OCI-LY7 (cell line): ENCODE results near the gene TBX15. TPM values are rescaled to one million over a fixed set of nuclear protein-coding genes. Genes with fewer than 3 reads are reported as not detected.

Experiments
- BruUV-seq: library from RNA; stranded (reverse); fragments of 400-500 nt; replicated peaks from 2 replicates; lab custom pipeline; 2021; lab: Mats Ljungman, UMichigan
- CTCF ChIA-PET: fragments of 300-600 bp; sonication (Branson Sonifier 250); formaldehyde crosslinking; loops from one replicate; lab custom pipeline; 2022; ENCODE audit warnings: antibody characterized with exemption; ENCODE audit not compliant: unreplicated experiment; lab: Charles Lee
- POLR2A ChIA-PET: fragments of 300-600 bp; sonication (Branson Sonifier 250); formaldehyde crosslinking; loops from one replicate; lab custom pipeline; 2022; ENCODE audit warnings: antibody characterized with exemption; lab: Charles Lee
- DNase-seq: peaks from one replicate; pipeline ENCODE4 v3.0.0-alpha.2; 2015; ENCODE audit warnings: low spot score
- H2AFZ ChIP-seq: fragments of 200-600 bp; sonication (generic), shearing (Covaris generic); 2 replicates; pipeline ENCODE4 v1.6.1; 2014; ENCODE audit warnings: mild to moderate bottlenecking, antibody characterized with exemption, low read length, moderate library complexity
- H3K27ac ChIP-seq: fragments of 200-600 bp; sonication (generic); 2 replicates; pipeline ENCODE4 v1.5.1; 2014; ENCODE audit warnings: mixed run types, low read depth, mild to moderate bottlenecking, moderate library complexity, low read length, inconsistent platforms; ENCODE audit not compliant: poor library complexity, severe bottlenecking
- H3K36me3 ChIP-seq: fragments of 200-600 bp; sonication (generic); 2 replicates; pipeline ENCODE4 v1.6.1; 2014; ENCODE audit warnings: mild to moderate bottlenecking, antibody characterized with exemption, low read length, moderate library complexity, mixed read lengths; ENCODE audit not compliant: insufficient read depth
- H3K4me1 ChIP-seq: fragments of 200-600 bp; sonication (generic); 2 replicates; pipeline ENCODE4 v1.5.1; 2014; ENCODE audit warnings: mild to moderate bottlenecking, low read length; ENCODE audit not compliant: insufficient read depth, poor library complexity, severe bottlenecking
- H3K4me2 ChIP-seq: fragments of 200-600 bp; sonication (generic); 2 replicates; pipeline ENCODE4 v1.6.1; 2014; ENCODE audit warnings: mild to moderate bottlenecking, low read length
- H3K4me3 ChIP-seq: fragments of 200-600 bp; sonication (generic); 2 replicates; pipeline ENCODE4 v1.5.1; 2014; ENCODE audit warnings: mild to moderate bottlenecking, low read depth, low read length; ENCODE audit not compliant: poor library complexity, severe bottlenecking
- H3K79me2 ChIP-seq: fragments of 200-600 bp; sonication (generic); 2 replicates; pipeline ENCODE4 v1.6.1; 2016; ENCODE audit warnings: low read depth, mild to moderate bottlenecking, low read length, moderate library complexity, mixed read lengths; ENCODE audit not compliant: insufficient read depth
- H3K9me2 ChIP-seq: fragments of 200-600 bp; sonication (generic); 2 replicates; pipeline ENCODE4 v1.6.1; 2016; ENCODE audit warnings: mild to moderate bottlenecking, low read length, mixed read lengths; ENCODE audit not compliant: insufficient read depth
- H3K9me3 ChIP-seq: fragments of 200-600 bp; sonication (generic); 2 replicates; pipeline ENCODE4 v1.6.1; 2014; ENCODE audit warnings: mild to moderate bottlenecking, mixed run types, low read length, mixed read lengths
- H4K20me1 ChIP-seq: fragments of 200-600 bp; sonication (generic); 2 replicates; pipeline ENCODE4 v1.6.1; 2014; ENCODE audit warnings: mild to moderate bottlenecking, antibody characterized with exemption, low read length, moderate library complexity, mixed read lengths; ENCODE audit not compliant: insufficient read depth
- CTCF ChIP-seq: fragments of 200-600 bp; sonication (generic); conservative IDR thresholded peaks from 2 replicates; pipeline ENCODE4 v1.5.1; 2014; ENCODE audit warnings: mild to moderate bottlenecking, antibody characterized with exemption, low read length, moderate library complexity, mixed read lengths
- EZH2phosphoT487 ChIP-seq: fragments of 200-600 bp; sonication (generic); IDR thresholded peaks from 2 replicates; pipeline ENCODE4 v1.6.1; 2018; ENCODE audit warnings: low read depth, borderline replicate concordance, mild to moderate bottlenecking, mixed run types, antibody characterized with exemption, low read length, moderate library complexity, mixed read lengths
- intact Hi-C: fragments of 100-400 bp; cut with micrococcal nuclease; formaldehyde crosslinking; loops from one replicate; pipeline ENCODE4 v1.10.0; 2022; ENCODE audit not compliant: unreplicated experiment
- total RNA-seq, 2 experiments: library from RNA; depleted of rRNA in 1 of 2; stranded (reverse); fragments of >200 nt in 1 of 2; shearing (Covaris generic) in 1 of 2; gene quantifications; 2 replicates each; pipeline ENCODE4 v1.2.3, GENCODE V29; 2014 to 2022

The TBX15 gene
- total RNA-seq, 2 experiments from 2014 or later = 0.22 TPM; not detected in 1

DNA sequence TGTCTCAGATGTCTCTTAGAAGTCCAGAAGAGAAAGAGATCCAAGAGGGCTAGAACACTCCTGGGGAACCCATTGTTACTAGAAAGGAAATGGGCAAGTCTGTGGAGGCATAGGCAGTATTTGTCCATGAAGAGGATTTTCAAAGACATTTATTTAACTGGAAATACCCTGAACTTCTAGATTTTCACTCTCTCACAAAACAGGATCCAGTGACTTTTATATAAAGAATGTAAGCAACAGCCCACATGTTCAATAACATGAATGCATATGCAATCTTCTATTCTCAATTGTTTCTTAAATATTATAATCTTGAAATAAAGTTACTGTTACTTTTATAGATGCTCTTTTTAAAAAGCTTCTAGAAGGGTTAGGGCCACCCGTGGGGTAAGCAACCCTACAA lies 53.4 kb downstream of the TBX15 start:
- BruUV-seq = no TSS peak
- no peaks in the 10 kb centered on the region for H3K36me3 ChIP-seq
- intact Hi-C loops = no loop called here

GRCh38 chr1:118933051-118933781 lies 54.9 kb downstream of the TBX15 start:
- DNase-seq = no peak
- no peaks in the 10 kb centered on the region for H3K9me2 ChIP-seq
- POLR2A ChIA-PET = no interaction called here
- no peak overlapping the region for H3K4me3 ChIP-seq
- H3K4me2 ChIP-seq = no peak overlapping the region
- no peaks in the 10 kb centered on the region for H4K20me1 ChIP-seq
- CTCF ChIA-PET = interaction anchor here (0.6 kb wide), 1 partner anchor 25 kb away, joined by 3 read pairs; no protein-coding TSS in a partner anchor
- H3K9me3 ChIP-seq = no peaks in the 10 kb centered on the region
- no peak overlapping the region for H2AFZ ChIP-seq
- H3K27ac ChIP-seq = no peak overlapping the region
- H3K79me2 ChIP-seq = no peaks in the 10 kb centered on the region
- BruUV-seq = no TSS peak
- H3K4me1 ChIP-seq = no peaks in the 10 kb centered on the region
- TF ChIP-seq EZH2phosphoT487 (no peak), CTCF (no peak)
- H3K36me3 ChIP-seq = no peaks in the 10 kb centered on the region
- intact Hi-C loops = no loop called here

More for the DNA sequence above, 53.4 kb downstream of the TBX15 start:
- Histone ChIP-seq H4K20me1 (no peaks in the 10 kb centered on the region), H3K4me3 (no peak overlapping the region), H2AFZ (no peak overlapping the region), H3K9me3 (no peaks in the 10 kb centered on the region), H3K4me1 (no peaks in the 10 kb centered on the region), H3K9me2 (no peaks in the 10 kb centered on the region), H3K27ac (no peak overlapping the region), H3K4me2 (no peak overlapping the region), H3K79me2 (no peaks in the 10 kb centered on the region)
- TF ChIP-seq CTCF (no peak), EZH2phosphoT487 (no peak)
- ChIA-PET POLR2A (interaction anchor here (0.7 kb wide), 1 partner anchor 528 kb away, joined by 3 read pairs; no protein-coding TSS in a partner anchor), CTCF (no interaction called here)
- no peak for DNase-seq

GRCh38 chr1:118931876-118932275 lies 56.3 kb downstream of the TBX15 start:
- Histone ChIP-seq H2AFZ (no peak overlapping the region), H3K4me3 (no peak overlapping the region), H3K36me3 (no peaks in the 10 kb centered on the region), H3K4me2 (no peak overlapping the region), H4K20me1 (no peaks in the 10 kb centered on the region), H3K4me1 (no peaks in the 10 kb centered on the region), H3K27ac (no peak overlapping the region), H3K9me2 (no peaks in the 10 kb centered on the region), H3K9me3 (no peaks in the 10 kb centered on the region), H3K79me2 (no peaks in the 10 kb centered on the region)
- TF ChIP-seq CTCF = no peak
- TF ChIP-seq EZH2phosphoT487 = no peak
- POLR2A ChIA-PET = interaction anchor here (0.7 kb wide), 1 partner anchor 10 kb away, joined by 3 read pairs; no protein-coding TSS in a partner anchor
- CTCF ChIA-PET = no interaction called here
- DNase-seq = no peak
- intact Hi-C loops = no loop called here
- no TSS peak for BruUV-seq
